Activated CD4-positive, alpha-beta T cell treated with anti-CD3 and anti-CD28 coated beads, Interleukin-2, amount 50 U/mL, for 24 hours (primary cell): ENCODE results near the gene SLC2A9.

Experiments
- DNase-seq, 2 donors: peaks; one replicate each; pipeline ENCODE4 v3.0.0-alpha.2; 2020; ENCODE audit warnings: low read depth in 1 of 2, low spot score in 1 of 2

Gene SLC2A9

GRCh38 chr4:10020106-10020505, 1.2 kb downstream of the SLC2A9 start:
- DNase-seq: no peak

GRCh38 chr4:10019521-10020051, 1.7 kb downstream of the SLC2A9 start:
- no peak for DNase-seq

- peak; percentile 79 to 87 for DNase-seq
These were observed 2.4 kb downstream of the SLC2A9 start for GRCh38 chr4:10018818-10019461.

- DNase-seq: no peak
These were observed 4.0 kb downstream of the SLC2A9 start for GRCh38 chr4:10017037-10017893.

GRCh38 chr4:10016169-10016568, 5.1 kb downstream of the SLC2A9 start:
- no peak for DNase-seq

GRCh38 chr4:10015140-10015753, 6.0 kb downstream of the SLC2A9 start:
- DNase-seq: no peak

GRCh38 chr4:10013722-10014121, 7.6 kb downstream of the SLC2A9 start:
- no peak for DNase-seq

GRCh38 chr4:10011885-10012284, 9.4 kb downstream of the SLC2A9 start:
- no peak for DNase-seq

GRCh38 chr4:10011277-10011676, 10.0 kb downstream of the SLC2A9 start:
- DNase-seq: no peak

GRCh38 chr4:10009861-10010500, 11.3 kb downstream of the SLC2A9 start:
- DNase-seq: no peak

GRCh38 chr4:10008609-10009005, 12.7 kb downstream of the SLC2A9 start:
- no peak for DNase-seq

GRCh38 chr4:10007793-10008608, 13.3 kb downstream of the SLC2A9 start:
- DNase-seq: no peak

GRCh38 chr4:10007436-10007740, 13.9 kb downstream of the SLC2A9 start:
- DNase-seq: no peak

GRCh38 chr4:10006601-10007435, 14.5 kb downstream of the SLC2A9 start:
- DNase-seq: no peak

GRCh38 chr4:10006231-10006600, 15.1 kb downstream of the SLC2A9 start:
- DNase-seq: no peak

GRCh38 chr4:10005632-10006031, 15.7 kb downstream of the SLC2A9 start:
- no peak for DNase-seq

GRCh38 chr4:10003666-10004065, 17.6 kb downstream of the SLC2A9 start:
- no peak for DNase-seq

GRCh38 chr4:10002278-10002677, 19.0 kb downstream of the SLC2A9 start:
- DNase-seq: no peak

- no peak for DNase-seq
These were observed 19.5 kb downstream of the SLC2A9 start for GRCh38 chr4:10001757-10002156.
